GM21737 (cell line): ENCODE data around the gene CDK17.
"Not testable (repeated sequence)": the region's sequence is repeated elsewhere in the genome, so short reads cannot be mapped to it uniquely, and the experiment has no call there.

Source experiments
- ATAC-seq: cut with Tn5 transposase; IDR thresholded peaks from one replicate; pipeline ENCODE4 v1.9.1; 2021; ENCODE audit warnings: mild to moderate bottlenecking, moderate library complexity; ENCODE audit not compliant: unreplicated experiment

CDK17 gene

DNA sequence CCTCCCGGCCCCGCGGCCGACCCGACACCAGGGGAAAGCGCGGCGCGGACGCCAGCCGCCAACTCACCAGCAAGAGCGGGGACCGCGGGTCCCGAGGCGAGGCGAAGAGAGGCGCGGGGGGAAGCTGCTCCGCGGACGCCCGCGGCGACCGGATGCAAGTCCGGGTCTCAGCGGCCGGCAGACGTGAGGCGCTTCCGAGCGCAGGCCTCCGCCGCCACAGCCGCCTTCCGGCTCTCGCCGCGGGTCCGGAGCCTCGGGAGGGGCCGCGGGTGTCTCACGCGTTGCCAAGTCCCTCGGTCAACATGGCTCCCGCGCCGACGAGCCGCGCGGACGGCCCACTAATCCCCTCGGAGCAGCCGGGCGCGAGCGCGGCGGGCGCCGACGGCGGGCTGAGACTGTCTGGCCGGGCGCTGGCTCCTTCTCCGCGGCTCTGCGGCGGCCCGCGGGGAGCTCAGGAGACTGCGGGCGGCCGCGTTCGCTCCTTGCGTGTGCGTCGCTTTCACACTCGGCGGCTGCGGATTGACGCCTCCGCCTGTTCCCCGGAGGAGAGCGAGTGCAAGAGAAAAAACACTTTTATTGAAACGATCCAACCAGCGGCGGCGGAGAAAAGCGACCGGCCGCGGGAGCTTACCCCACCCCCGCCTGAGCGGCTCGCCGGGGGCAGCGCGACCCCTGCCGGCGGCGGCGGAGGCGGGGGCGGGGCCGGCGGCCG lies at the start of gene CDK17:
TSS of gene CDK17 (minus strand) at position 521 of the 712 bp plus-strand sequence. CDS start 65,603 bp downstream, outside the sequence.
- ATAC-seq = peak; percentile 50

DNA sequence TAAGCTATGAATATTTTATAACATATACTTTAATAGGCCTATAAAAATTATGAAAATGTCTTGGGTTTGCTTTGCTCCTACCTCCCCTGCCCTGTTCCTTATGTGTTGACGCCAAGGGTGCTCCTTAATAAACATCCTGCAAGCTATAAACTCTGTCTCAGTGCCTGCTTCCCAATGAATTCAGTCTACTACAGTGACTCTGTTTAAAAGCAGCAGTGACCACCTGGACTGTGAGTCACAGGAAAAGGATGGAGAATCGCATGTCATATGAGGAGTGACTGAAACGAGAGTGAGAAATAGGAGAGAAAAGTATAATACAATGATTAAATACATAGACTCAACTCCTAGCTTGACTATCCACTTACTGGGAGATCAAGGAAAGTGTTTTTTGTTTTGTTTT lies 48.1 kb upstream of the CDK17 start:
- ATAC-seq = no peak

DNA sequence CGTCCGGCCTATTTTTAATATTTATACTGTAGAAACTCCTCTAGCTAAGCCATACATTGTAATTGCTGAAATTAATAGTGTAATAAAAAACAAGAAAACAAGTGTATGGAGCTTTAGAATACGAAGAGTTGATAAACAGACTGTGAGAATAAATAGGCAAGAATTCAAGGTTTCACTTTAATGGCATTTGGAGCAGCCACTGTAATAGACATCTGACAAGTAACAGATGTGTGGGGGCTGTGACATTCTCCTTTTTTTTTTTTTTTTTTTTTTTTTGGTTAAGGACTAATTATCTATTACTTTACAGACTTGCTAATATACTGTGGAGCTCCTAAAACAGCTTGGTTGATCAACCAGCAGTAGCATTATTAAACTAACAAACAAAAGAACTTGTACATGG lies 47.0 kb upstream of the CDK17 start:
- no peak for ATAC-seq

DNA sequence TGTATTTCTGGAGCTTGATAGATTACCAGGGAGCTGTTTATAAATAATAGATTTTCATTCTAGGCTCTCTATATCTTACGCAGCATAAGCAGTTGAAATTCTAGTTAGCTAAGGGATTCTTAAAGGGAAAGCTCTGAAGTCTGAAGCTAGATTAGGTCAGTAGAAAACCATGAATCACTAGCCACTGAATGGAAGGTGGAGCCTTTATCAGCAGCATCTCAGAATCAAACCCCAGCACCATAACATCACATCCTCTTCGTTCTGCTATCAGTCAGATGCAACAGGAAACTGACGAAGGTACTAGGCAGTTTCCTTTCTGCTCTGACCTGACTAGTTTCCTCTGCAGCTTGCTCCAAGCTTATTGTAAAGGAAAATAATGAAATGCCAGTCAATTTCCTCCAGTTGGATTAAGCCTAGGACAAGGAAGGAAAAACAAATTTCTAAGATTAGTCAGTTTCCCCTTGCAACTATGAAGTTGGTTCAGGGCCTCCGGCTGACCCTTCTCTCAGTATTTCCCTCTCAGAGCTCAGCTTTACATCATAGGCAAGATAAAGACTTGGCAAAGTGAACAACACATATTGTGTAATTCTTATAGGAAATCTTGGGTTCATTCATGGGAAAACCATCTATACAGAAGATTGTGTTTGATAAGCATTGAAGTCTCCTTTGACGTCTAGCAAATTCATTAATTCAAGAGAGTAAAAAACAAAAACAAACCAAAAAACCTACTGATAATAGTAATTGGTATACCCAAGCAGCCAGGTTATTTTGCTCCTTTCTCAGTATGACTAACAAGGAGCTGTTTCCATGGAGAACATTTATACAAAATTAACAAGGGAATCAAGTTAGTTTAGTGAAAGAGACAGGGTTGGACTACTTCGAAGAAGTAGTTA lies 45.7 kb upstream of the CDK17 start:
- peak; percentile 98 for ATAC-seq

DNA sequence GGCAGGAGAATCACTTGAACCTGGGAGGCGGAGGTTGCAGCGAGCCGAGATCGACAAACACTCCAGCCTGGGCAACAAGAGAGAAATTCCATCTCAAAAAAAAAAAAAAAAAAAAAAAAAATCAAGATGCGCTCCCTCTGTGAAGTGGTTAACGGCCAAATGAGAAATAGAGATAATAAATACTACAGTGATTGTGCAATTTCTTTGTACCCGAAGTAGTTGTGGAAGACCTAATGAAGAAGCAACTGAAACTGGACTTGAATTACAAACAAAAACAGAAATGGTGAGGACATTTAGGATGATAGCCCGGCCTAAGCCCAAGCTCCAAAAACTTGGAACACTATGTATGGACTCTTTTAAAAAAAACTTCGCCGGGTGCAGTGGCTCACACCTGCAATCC lies 44.2 kb upstream of the CDK17 start:
- no peak for ATAC-seq

DNA sequence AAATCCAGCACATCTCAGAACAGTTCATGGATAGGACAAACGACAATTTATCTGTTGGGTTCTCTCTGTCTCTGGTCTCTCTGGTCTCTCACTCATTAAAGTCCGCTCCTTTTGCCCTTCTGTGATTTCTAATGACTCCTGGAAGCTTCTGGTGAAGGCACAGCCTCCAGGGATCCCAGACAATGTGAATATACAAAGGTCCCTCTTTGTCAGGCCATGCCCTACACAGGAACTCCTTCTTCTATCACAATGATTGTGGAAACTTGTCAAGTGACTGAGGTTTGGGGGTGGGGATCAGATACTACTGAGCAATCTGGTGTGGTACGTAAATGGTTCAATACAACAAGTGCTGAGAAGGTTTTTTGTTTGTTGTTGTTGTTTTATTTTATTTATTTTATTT lies 42.7 kb upstream of the CDK17 start:
- ATAC-seq = no peak

DNA sequence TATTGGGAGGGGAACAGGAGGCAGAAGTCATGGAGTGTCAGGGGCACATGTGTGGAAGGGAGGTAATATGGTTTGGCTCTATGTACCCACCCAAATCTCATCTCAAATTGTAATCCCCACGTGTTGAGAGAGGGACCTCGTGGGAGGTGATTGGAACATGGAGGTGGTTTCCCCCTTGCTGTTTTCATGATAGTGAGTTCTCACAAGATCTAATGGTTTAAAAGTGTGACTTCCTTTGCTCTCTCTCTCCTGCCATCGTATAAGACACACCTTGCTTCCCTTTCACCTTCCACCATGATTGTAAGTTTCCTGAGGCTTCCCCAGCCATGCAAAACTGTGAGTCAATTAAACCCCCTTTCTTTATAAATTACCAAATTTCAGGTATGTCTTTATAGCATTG lies 41.6 kb upstream of the CDK17 start:
- ATAC-seq = no peak

DNA sequence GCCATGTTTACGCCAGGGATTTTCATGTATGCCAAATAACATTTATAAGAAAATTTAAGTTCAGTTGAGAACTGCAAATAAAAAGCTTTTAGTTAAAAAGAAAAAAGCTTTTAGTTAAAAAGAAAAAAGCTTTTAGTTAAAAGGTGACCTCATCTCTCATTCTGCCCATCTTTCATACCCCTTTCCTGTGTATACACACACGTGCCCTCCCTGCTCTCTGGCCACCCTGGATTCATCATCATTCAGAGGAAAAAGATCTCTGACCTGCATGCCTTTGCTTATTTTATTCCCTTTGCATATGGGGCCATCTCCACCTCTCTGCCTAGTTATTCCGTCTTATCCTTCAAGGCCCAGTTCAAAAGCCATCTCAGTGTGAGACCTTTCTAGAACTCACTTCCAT lies 38.1 kb upstream of the CDK17 start:
- ATAC-seq = no peak

DNA sequence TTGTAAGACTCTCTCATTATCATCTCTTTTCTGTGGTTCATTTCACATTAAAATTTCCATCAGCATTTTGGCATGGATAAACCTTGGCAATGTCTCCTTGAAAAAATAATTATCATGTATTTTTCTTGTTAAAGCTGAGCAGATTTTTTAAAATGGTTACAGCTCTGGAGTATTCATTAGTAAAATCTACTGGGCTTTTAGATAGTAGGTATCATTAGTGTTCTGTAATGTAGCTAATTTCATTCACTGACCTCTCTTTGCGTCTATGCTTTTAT lies 36.9 kb upstream of the CDK17 start:
- ATAC-seq = no peak

DNA sequence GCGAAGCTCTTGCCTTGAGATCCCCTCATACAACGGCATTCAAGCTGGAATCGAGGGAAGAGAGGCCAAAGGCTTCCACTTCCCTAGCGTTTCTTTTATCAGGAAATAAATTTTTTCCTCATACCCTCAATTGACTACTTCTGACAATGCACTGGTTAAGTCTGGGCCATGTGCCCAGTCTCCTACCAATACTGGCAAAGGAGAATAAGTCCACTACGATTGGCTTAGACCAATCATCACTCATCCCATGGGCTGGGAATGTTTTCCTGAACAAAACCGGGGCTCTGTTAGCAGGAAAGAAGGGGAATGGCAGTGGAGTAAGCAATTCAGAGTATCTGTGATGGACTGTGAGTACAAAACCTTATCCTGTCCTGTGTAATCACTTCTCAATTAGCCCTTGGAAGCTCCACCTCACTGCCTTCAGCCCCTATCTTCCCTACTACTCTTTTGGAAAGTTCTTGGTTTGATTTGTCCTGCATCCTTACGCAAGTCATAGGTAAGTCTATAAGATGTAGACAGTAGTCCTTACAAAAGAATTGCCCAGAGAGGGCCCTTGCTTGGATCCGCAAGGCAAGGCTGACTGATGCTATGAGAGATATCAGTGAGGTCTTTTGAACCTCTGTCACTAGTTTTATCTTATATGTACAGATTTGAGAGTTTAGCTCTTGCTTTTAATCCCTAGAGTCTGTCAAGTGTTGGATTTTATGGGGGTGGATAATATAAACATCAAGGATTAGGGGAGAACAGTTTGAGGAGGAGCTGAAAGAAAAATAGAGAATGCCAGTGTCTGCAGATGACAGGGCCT lies 36.3 kb upstream of the CDK17 start:
- no peak for ATAC-seq

DNA sequence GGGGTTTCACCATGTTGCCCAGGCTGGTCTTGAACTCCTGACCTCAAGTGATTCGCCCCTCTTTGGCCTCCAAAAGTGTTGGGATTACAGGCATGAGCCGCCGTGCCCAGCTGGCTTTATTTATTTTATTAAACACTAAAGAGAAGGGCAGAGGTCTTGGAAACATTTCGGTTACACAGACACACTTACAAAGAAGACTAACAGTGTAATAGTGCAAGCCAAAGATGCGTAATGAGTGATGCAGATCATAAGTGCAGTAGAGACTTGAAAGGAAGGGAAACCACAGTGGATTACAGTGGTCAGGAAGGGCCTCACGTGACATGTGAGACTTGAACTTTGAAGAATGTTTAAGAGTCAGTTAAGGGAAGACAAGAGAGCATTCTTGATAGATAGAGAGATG lies 33.9 kb upstream of the CDK17 start:
- ATAC-seq = peak; percentile 45

DNA sequence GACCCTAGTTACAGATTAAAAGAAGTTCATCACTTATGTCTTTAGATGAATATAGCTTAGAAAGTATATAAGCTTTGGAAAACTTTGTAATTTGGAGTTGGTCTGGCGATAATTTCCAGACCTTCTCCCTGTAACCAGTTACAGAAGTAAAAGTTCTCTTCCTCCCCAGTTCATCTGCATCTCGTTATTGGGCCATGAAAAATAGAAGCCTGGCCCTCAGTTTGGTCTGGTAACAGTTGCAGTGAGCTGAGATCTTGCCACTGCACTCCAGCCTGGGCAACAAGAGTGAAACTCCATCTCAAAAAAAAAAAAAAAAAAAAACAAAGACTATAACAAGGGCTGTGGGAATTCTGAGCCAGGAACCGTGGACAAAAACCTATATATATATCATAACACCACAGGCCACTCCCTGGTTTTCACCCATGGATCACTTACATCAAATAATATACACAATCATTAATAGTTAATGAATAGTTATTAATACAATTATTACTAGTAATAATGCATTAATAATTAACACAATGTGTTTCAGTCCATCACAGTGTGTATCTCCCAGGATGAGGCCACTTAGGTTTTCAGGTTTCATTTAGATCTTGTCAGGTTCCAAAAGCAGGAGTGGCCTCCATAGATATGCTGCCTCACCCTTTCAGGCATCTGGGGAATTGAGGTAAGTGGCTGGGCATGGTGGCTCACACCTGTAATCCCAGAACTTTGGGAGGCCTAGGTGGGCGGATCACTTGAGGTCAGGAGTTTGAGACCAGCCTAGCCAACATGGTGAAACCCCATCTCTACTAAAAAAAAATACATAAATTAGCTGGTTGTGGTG lies 32.5 kb upstream of the CDK17 start:
- ATAC-seq = not testable (repeated sequence)

DNA sequence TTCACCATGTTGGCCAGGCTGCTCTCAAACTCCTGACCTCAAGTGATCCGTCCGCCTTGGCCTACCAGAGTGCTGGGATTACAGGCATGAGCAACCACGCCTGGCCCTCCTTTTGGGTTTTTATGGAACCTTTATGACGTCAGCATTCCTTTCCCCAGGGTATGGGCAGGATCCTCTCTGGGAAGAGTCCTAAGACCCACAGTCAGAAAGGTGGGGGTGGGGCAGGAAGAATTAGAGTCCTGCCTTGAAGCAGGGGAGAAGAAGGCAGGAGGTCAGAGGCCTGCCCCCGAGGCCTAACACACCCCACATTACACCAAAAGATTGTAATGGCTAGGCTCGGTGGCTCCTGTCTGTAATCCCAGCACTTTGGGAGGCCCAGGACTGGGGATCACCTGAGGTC lies 30.8 kb upstream of the CDK17 start:
- ATAC-seq = no peak

DNA sequence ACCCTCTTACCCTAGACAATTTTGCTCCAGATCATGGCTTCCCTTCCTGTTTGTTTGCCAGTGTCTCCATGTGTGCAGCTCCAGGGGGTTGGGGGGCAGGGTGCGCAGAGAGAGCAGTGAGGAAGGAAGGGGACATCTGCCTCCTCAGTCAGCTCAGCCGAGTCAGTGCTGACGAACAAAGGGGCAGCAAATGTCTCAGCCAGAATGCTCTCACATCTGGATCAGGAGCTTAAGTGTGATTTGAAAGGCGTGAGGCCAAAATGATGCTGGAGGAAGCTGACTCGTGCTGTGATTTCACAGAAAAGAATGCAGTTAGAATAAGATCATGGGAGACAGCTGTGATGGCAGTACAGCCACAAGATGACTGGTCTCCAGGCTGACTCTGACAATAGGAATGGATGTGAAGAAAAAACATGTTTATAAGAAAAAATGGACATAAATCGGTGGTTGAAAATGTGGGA lies 27.1 kb upstream of the CDK17 start:
- no peak for ATAC-seq

DNA sequence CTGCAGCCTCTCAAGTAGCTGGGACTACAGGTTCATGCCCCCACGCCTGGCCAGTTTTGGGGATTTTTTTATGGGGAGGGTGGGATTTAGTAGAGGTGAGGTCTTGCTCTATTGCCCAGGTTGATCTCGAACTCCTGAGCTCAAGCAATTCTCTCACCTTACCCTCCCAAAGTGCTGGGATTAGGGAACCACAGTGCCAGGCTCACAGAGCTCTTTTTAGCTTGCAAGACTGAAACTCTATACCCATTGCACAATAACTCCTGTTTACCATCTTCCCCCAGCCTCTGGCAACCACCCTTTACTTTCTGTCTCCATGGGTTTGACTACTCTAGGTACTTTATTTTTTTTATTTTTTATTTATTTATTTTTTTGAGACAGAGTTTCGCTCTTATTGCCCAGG lies 25.7 kb upstream of the CDK17 start:
- no peak for ATAC-seq

DNA sequence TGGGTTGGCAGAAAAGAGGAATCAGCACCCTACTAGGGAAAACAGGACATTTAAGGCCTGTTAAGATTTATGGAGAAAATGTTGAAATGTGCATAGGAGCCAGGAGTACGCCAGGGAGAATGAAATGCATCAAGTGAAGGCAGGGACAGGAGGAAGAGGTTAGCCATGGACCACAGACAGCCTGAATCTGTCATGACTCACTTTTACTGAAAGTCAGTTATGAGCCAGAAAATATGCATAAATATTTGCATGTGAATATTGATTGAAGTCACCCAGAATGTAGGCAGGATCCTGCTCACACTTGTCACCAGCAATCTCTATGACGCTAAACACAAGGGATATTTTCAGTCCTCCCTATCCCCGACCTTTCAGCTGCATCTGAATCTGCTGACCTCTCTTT lies 25.1 kb upstream of the CDK17 start:
- ATAC-seq = no peak

DNA sequence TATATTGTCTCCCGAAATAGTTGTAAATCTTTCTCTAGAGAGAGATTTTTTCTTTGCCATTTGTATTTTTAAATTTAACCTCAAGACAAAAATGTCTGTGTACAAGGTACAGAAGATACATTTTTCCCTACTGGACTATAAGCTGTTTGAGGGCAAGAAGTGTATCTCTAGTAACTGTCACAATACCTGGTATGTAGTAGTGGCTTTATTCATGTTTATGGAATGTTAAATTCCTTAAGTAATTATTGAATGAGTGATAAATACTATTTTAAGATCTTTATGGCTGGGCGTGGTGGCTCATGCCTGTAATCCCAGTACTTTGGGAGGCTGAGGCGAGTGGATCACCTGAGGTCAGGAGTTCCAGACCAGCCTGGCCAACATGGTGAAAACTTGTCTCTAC lies 24.4 kb upstream of the CDK17 start:
- ATAC-seq = no peak

DNA sequence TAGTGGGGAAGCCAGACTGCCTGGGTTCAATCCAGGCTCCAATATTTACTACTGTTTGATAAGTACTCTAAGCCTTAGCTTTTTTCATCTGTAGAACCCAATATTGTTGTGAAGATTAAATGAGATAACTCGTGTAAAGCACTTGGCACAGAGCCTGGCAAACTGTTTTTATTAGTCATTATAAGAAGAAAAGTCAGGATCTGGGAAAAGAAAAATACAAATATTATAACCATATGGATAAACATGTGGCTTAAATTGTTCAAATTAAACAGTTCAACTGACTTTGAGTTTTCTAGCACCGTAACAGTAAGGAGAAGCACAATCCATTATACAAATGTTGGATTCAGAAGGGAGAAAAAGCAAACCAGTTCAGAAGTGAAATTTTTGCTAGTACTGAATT lies 22.0 kb upstream of the CDK17 start:
- ATAC-seq = no peak

DNA sequence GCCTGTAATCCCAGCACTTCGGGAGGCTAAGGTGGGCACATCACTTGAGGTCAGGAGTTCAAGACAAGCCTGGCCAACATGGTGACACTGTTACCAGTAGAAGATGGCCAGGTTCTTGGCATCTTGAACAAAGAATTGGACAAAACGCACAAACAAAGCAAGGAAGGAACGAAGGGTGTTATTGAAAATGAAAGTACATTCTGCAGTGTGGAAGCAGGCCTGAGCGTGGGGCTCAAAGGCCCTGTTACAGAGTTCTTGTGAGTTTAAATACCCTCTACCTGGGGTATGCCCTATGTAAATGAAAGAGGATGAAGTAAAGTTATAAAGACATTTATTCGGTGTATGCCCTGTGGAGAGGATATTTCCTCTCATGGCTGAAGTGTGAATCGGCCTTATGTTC lies 20.8 kb upstream of the CDK17 start:
- no peak for ATAC-seq

DNA sequence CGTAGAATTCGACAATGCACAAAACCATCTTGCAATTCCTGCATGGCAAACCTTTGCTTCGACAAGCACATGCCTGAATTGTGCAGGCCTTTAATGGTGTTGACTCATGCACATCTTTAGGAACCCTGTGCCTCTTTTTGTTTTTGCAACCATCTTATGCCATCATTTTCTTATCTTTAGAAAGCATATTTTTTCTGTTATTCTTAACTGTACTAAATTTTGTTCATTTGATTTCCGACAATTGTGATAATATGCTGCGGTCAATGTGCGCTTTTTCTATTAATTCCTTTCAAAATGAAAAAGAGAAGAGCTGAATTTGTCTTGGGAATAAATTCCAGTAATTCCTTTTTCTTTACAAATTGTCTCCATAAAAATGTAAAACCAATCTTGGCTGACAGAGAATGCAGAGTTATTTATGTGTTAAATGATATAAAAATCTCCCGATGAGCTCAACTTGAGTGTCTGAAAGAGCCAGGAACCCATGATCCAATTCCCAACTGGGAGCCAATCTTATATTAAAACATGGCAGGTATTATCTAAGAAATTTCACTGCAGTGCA lies 20.1 kb upstream of the CDK17 start:
- ATAC-seq = no peak
